ENCODE results near the gene BMAL1.

GRCh38 chr11:13346470-13346869 lies 68.9 kb downstream of the BMAL1 start:
- TF ChIP-seq CTCF (IDR thresholded peaks at IDR 0.05; ENCODE audit: extremely low read depth in 1 of 2, insufficient read depth in 1 of 2, low read depth in 1 of 2, low read length in 2 of 2) (no peak), POLR2A (IDR thresholded peaks at IDR 0.05; ENCODE audit: low read depth, low read length) (no peak), JUN (IDR thresholded peaks at IDR 0.05; ENCODE audit: borderline replicate concordance, insufficient read depth, insufficient read length, low read depth) (no peak), EZH2 (IDR thresholded peaks at IDR 0.05; ENCODE audit: borderline replicate concordance, low read depth, low read length, severe bottlenecking) (no peak), POLR2AphosphoS5 (IDR thresholded peaks at IDR 0.05; ENCODE audit: insufficient read depth, low read depth, low read length) (no peak), MYC (IDR thresholded peaks at IDR 0.05; ENCODE audit: low read depth, low read length) (no peak)
